NT2/D1 (cell line): ENCODE data around the gene PLCL1.

Experiments
- DNase-seq: peaks from one replicate; pipeline ENCODE4 v3.0.0-alpha.2; 2011; ENCODE audit warnings: low read depth, low spot score
- H3K27me3 ChIP-seq: 2 replicates; pipeline ENCODE4 v1.6.0; 2011; ENCODE audit warnings: mild to moderate bottlenecking; ENCODE audit not compliant: insufficient read length, insufficient read depth
- H3K36me3 ChIP-seq: 2 replicates; pipeline ENCODE4 v1.6.1; 2011; ENCODE audit warnings: mild to moderate bottlenecking, low read length, mixed read lengths; ENCODE audit not compliant: insufficient read depth, insufficient read length
- H3K4me1 ChIP-seq: 2 replicates; pipeline ENCODE4 v1.5.1; 2011; ENCODE audit not compliant: insufficient read depth, insufficient read length
- H3K4me3 ChIP-seq: 2 replicates; pipeline ENCODE4 v1.5.1; 2011; ENCODE audit warnings: low read depth; ENCODE audit not compliant: insufficient read length
- H3K9ac ChIP-seq: 2 replicates; pipeline ENCODE4 v1.6.0; 2011; ENCODE audit warnings: low read depth; ENCODE audit not compliant: insufficient read length
- H3K9me3 ChIP-seq: 2 replicates; pipeline ENCODE4 v1.5.1; 2011; ENCODE audit warnings: mild to moderate bottlenecking, low read length; ENCODE audit not compliant: insufficient read depth
- SUZ12 ChIP-seq: IDR thresholded peaks from 2 replicates; pipeline ENCODE4 v1.6.1; 2011; ENCODE audit not compliant: insufficient read length, insufficient read depth; ENCODE audit errors: extremely low read depth
- YY1 ChIP-seq: IDR thresholded peaks from 2 replicates; pipeline ENCODE4 v1.6.1; 2011; ENCODE audit not compliant: insufficient read length, insufficient read depth
- ZNF274 ChIP-seq: IDR thresholded peaks from 2 replicates; pipeline ENCODE4 v1.6.1; 2011; ENCODE audit warnings: mild to moderate bottlenecking, low read depth, low read length

PLCL1 gene

DNA sequence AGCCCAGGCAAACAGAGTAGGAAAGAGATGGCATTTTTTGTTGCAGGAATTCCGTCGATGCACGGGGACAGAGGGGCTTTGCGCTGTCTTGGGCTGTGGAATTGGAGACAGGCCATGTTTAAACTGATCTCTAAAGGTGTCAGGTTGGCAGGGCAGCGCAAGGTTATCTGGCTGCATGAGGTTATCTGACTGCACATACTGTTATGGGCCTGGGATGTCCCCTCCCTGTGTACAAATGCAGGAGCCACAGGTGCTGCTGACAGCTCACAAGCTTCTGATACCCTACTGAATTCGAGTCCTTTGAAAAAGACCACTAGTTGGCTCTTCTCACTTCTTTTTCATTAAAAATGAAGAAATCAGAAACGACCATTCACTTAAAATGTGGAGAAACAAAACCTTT lies 255.4 kb downstream of the PLCL1 start:
- Histone ChIP-seq H3K4me3 (no peak overlapping the region), H3K9ac (no peak overlapping the region), H3K4me1 (no peaks in the 10 kb centered on the region), H3K27me3 (no peaks in the 10 kb centered on the region), H3K9me3 (no peaks in the 10 kb centered on the region), H3K36me3 (no peaks in the 10 kb centered on the region)
- no peak for TF ChIP-seq SUZ12
- no peak for TF ChIP-seq YY1
- no peak for TF ChIP-seq ZNF274
- no peak for DNase-seq

DNA sequence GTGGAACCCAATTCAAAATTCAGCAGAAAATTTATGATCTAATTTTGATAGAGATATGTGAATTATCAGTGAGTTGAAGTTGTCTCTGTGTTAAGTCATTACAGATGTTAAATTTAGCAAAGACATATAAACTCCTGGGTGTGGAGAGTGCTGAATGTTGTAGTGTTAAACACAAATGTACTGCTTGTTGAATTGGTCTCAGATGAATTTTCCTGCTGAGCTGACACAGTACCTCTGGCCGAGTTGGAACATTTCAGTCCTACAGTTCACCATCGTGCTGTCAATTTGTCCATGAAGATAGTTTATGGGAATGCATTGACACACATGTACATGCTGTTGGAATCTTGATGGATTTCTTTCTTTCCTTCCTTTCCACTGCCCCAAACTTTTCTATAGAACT lies 255.9 kb downstream of the PLCL1 start:
- TF ChIP-seq YY1 (no peak), SUZ12 (no peak), ZNF274 (no peak)

DNA sequence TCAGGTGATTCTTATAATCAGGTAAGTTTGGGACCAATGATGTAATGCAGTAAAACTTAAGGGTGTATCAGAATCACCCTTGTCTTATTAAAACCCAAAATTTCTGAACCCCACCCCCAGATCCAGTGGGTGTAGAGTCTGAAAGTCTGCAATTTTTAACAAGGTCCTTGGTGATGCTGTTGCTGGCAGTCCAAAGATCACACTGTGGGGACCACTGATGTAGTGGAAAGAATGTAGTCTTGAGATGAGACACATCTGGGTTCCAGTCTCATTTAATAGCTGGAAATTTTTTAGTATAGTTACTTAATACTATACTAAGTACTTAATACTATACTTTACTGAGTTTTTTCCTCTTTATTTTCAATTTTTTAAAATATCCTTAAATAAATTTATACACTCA lies 258.4 kb downstream of the PLCL1 start:
- no peak overlapping the region for H3K9ac ChIP-seq
- H3K36me3 ChIP-seq = no peaks in the 10 kb centered on the region
- no peak for TF ChIP-seq SUZ12
- TF ChIP-seq YY1 = no peak
- TF ChIP-seq ZNF274 = no peak
- no peaks in the 10 kb centered on the region for H3K9me3 ChIP-seq
- no peaks in the 10 kb centered on the region for H3K27me3 ChIP-seq
- DNase-seq = no peak
- no peak overlapping the region for H3K4me3 ChIP-seq
- H3K4me1 ChIP-seq = no peaks in the 10 kb centered on the region

More for the DNA sequence above, 255.9 kb downstream of the PLCL1 start:
- Histone ChIP-seq H3K4me3 (no peak overlapping the region), H3K9me3 (no peaks in the 10 kb centered on the region), H3K27me3 (no peaks in the 10 kb centered on the region), H3K4me1 (no peaks in the 10 kb centered on the region), H3K9ac (no peak overlapping the region), H3K36me3 (no peaks in the 10 kb centered on the region)
- DNase-seq = no peak

DNA sequence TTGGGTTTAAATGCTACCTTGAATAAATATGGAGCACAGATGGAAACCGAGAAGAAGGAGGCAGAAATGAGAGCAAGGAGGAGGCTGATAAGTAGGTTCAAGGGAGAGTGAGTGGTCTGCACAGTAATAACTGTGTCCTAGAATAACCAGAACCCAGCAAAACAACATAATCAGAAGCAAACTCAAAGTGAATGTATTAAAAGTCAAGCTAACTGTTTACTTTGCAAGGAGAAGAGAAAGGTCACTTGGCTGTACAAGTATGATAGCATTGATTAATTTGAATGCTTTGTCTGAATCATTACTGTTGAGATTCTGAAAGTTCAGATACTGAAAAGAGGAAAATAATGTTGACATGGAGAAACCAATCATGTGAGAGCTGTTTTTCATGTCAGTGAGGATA lies 258.8 kb downstream of the PLCL1 start:
- Histone ChIP-seq H3K4me1 (no peaks in the 10 kb centered on the region), H3K9me3 (no peaks in the 10 kb centered on the region), H3K27me3 (no peaks in the 10 kb centered on the region), H3K9ac (no peak overlapping the region), H3K36me3 (no peaks in the 10 kb centered on the region), H3K4me3 (no peak overlapping the region)
- TF ChIP-seq SUZ12 (no peak), YY1 (no peak), ZNF274 (no peak)
- no peak for DNase-seq

DNA sequence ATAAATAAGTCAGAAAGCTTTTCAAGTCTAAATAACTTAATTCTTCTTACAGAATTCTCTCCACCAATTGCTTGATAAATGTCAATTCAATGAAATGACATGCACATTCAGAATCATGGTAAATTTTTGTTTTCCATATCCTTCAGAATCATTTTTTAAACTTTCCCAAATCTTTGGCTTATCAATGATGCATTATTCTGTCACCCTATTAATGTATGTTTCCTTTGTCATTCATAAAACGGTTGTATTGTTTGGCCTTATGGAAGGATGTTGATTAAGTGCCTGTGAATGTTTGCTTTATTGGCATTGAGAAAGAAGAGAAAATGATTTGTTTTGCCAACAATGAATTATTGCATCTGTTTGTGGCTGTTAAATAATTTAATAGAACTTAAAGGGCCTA lies 260.9 kb downstream of the PLCL1 start:
- TF ChIP-seq ZNF274 (no peak), SUZ12 (no peak), YY1 (no peak)
- H3K9me3 ChIP-seq = no peaks in the 10 kb centered on the region
- no peak for DNase-seq
- H3K4me3 ChIP-seq = no peak overlapping the region
- no peaks in the 10 kb centered on the region for H3K4me1 ChIP-seq
- no peaks in the 10 kb centered on the region for H3K27me3 ChIP-seq
- no peak overlapping the region for H3K9ac ChIP-seq
- no peaks in the 10 kb centered on the region for H3K36me3 ChIP-seq

DNA sequence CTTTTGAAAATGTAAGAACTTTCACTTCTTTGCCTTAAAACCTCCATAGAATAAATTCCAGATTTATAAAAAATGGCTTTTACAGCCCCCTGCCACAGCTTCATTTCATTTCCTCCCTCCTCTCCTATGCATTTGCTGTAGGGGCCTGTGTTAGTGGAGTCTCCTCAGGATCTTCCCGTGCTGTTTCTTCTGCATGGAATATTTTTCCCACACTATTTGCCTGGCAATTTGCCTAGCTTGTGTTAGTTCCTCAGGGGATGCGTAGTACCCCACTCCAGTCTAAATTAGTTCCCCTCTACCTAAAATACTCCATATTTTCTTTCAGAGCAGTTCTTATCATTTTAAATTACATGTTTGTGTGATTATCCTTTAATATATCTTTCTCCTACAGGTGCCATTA lies 262.2 kb downstream of the PLCL1 start:
- Histone ChIP-seq H3K36me3 (no peaks in the 10 kb centered on the region), H3K27me3 (no peaks in the 10 kb centered on the region), H3K9me3 (no peaks in the 10 kb centered on the region), H3K9ac (no peak overlapping the region), H3K4me3 (no peak overlapping the region), H3K4me1 (no peaks in the 10 kb centered on the region)
- DNase-seq = no peak
- TF ChIP-seq YY1 = no peak

DNA sequence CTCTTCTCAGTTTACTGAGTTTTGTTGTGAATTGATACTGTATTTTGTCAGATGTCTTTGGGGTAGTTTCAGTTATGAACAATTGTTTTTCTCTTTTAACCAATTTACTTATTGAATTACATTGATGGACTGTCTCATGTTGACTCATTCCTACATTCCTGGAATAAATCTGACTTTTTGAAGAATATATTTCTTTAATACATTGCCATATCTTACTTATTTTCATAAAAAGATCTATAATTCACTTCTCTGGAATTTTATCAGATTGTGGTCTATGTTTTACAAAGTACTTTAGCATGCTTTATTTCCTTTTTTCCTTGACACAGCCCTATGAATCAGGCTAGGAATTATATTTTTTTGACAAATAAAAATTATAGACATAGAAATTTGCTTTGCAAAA lies 268.3 kb downstream of the PLCL1 start:
- H3K9ac ChIP-seq = no peak overlapping the region
- no peak overlapping the region for H3K4me3 ChIP-seq
- no peaks in the 10 kb centered on the region for H3K36me3 ChIP-seq
- no peaks in the 10 kb centered on the region for H3K27me3 ChIP-seq
- DNase-seq = no peak
- H3K9me3 ChIP-seq = no peaks in the 10 kb centered on the region
- H3K4me1 ChIP-seq = no peaks in the 10 kb centered on the region
- TF ChIP-seq YY1 = no peak

DNA sequence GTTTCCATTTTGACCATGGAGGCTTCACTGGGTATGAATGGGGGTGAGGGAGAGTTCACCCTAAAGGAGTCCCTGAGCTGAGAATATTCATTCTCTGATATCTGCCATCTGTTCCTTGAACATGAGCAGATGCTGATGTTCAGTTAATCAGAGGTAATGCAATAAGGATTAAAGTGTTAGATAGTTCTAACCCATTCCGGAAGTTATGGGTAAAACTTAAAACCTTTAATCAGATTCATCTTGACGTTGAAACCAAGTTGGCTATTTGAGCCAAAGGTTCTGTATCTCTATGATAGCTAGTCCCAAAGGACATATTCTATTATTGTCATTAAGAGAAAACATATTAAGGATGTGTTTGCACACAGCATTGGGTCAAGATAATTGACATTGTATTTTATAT lies 268.9 kb downstream of the PLCL1 start:
- H3K9ac ChIP-seq = no peak overlapping the region
- H3K36me3 ChIP-seq = no peaks in the 10 kb centered on the region
- no peaks in the 10 kb centered on the region for H3K27me3 ChIP-seq

More for the DNA sequence above, 268.9 kb downstream of the PLCL1 start:
- no peaks in the 10 kb centered on the region for H3K4me1 ChIP-seq
- DNase-seq = no peak
- no peaks in the 10 kb centered on the region for H3K9me3 ChIP-seq
- no peak for TF ChIP-seq YY1
- TF ChIP-seq ZNF274 = no peak
- TF ChIP-seq SUZ12 = no peak
- no peak overlapping the region for H3K4me3 ChIP-seq
